Hepatocyte (in vitro differentiated cells): Measurements from ENCODE around the gene HINFP. TPM values are rescaled to one million over a fixed set of nuclear protein-coding genes. Genes with fewer than 3 reads are reported as not detected.
A peak's percentile ranks its signal among the peaks of the same experiment; 100 is the strongest.

Source experiments
- DNase-seq: peaks from one replicate; pipeline ENCODE4 v3.0.0-alpha.2; 2016; ENCODE audit warnings: low spot score
- H2AFZ ChIP-seq: fragments of 200-600 bp; sonication (generic); 2 replicates; pipeline ENCODE4 v1.6.0; 2016; ENCODE audit warnings: antibody characterized with exemption, mild to moderate bottlenecking
- H3K27ac ChIP-seq: fragments of 200-600 bp; sonication (generic); 2 replicates; pipeline ENCODE4 v1.5.1; 2016; ENCODE audit warnings: mild to moderate bottlenecking
- H3K27me3 ChIP-seq: fragments of 200-600 bp; sonication (generic); 2 replicates; pipeline ENCODE4 v1.6.1; 2016
- H3K36me3 ChIP-seq: fragments of 200-600 bp; sonication (generic); replicated peaks from 2 replicates; pipeline ENCODE4 v1.5.1; 2016; ENCODE audit warnings: low read depth; ENCODE audit not compliant: insufficient read depth
- H3K4me1 ChIP-seq: fragments of 200-600 bp; sonication (generic); 2 replicates; pipeline ENCODE4 v1.5.1; 2016; ENCODE audit warnings: mild to moderate bottlenecking, moderate library complexity; ENCODE audit not compliant: insufficient read depth
- H3K4me2 ChIP-seq: fragments of 200-600 bp; sonication (generic); 2 replicates; pipeline ENCODE4 v1.6.0; 2016
- H3K4me3 ChIP-seq: fragments of 200-600 bp; sonication (generic); 2 replicates; pipeline ENCODE4 v1.5.1; 2016; ENCODE audit warnings: mild to moderate bottlenecking
- H3K79me2 ChIP-seq: fragments of 200-600 bp; sonication (generic); 2 replicates; pipeline ENCODE4 v1.6.0; 2017; ENCODE audit warnings: mild to moderate bottlenecking
- H3K9me2 ChIP-seq: fragments of 200-600 bp; sonication (generic); replicated peaks from 2 replicates; pipeline ENCODE4 v1.6.0; 2017; ENCODE audit warnings: mild to moderate bottlenecking; ENCODE audit not compliant: insufficient read depth
- H3K9me3 ChIP-seq: fragments of 200-600 bp; sonication (generic); 2 replicates; pipeline ENCODE4 v1.5.1; 2016; ENCODE audit warnings: low read depth, mild to moderate bottlenecking
- H4K20me1 ChIP-seq: fragments of 200-600 bp; sonication (generic); 2 replicates; pipeline ENCODE4 v1.6.0; 2016; ENCODE audit warnings: mild to moderate bottlenecking; ENCODE audit not compliant: insufficient read depth, poor library complexity, severe bottlenecking
- CTCF ChIP-seq: fragments of 200-600 bp; sonication (generic); IDR thresholded peaks from 2 replicates; pipeline ENCODE4 v1.5.1; 2016; ENCODE audit warnings: antibody characterized with exemption, mild to moderate bottlenecking; ENCODE audit not compliant: poor library complexity
- EZH2 ChIP-seq: fragments of 200-600 bp; sonication (generic); IDR thresholded peaks from 2 replicates; pipeline ENCODE4 v1.6.1; 2016; ENCODE audit warnings: antibody characterized with exemption, mild to moderate bottlenecking, borderline replicate concordance
- EZH2phosphoT487 ChIP-seq: fragments of 200-600 bp; sonication (generic); IDR thresholded peaks from one replicate; pipeline ENCODE4 v1.6.1; 2018; ENCODE audit warnings: antibody characterized with exemption, mild to moderate bottlenecking, low read depth, moderate library complexity; ENCODE audit not compliant: unreplicated experiment, severe bottlenecking
- WGBS: methylation state at CpG from one replicate; pipeline ENCODE4 v1.1.6; 2016; ENCODE audit warnings: low lambda C conversion rate; ENCODE audit errors: missing lambda C conversion rate; 5-methylcytosine and 5-hydroxymethylcytosine counted together
- polyA plus RNA-seq: library from polyadenylated mRNA; unstranded; fragments of >200 nt; fragmentation: Nextera tagmentation; extraction: Ambion mirVana; gene quantifications from 2 replicates; pipeline ENCODE4 v1.2.1, GENCODE V29; 2016
- total RNA-seq: library from RNA; depleted of rRNA; stranded (reverse); fragments of >200 nt; gene quantifications from 2 replicates; pipeline ENCODE4 v1.2.3, GENCODE V29; 2014

Gene HINFP
- total and polyA plus RNA-seq, 2 experiments from 2014 or later: 19.8 to 25.3 TPM

- 90% methylated on average over 7 of the region's 7 CpGs for WGBS
- Histone ChIP-seq H3K4me2 (no peak overlapping the region), H3K27ac (no peak overlapping the region), H3K79me2 (peaks cover 10% of the 10 kb centered on the region), H3K27me3 (no peaks in the 10 kb centered on the region), H3K9me3 (no peaks in the 10 kb centered on the region), H3K4me1 (peaks cover 10% of the 10 kb centered on the region), H3K4me3 (no peak overlapping the region), H4K20me1 (no peaks in the 10 kb centered on the region), H3K9me2 (no peaks in the 10 kb centered on the region), H2AFZ (no peak overlapping the region), H3K36me3 (no peaks in the 10 kb centered on the region)
- DNase-seq: no peak
- TF ChIP-seq EZH2 (no peak), EZH2phosphoT487 (no peak), CTCF (no peak)
Observed at GRCh38 chr11:119081682-119082260, 39.6 kb upstream of the HINFP start.

- 3% methylated on average over 45 of the region's 45 CpGs for WGBS
- Histone ChIP-seq H3K4me2 (peak within 1 kb of the TSS; percentile 95), H3K4me1 (peaks cover 10% of the 10 kb centered on the region), H3K9me2 (no peaks in the 10 kb centered on the region), H3K36me3 (no peaks in the 10 kb centered on the region), H2AFZ (peak within 1 kb of the TSS; percentile 83), H3K4me3 (peak within 1 kb of the TSS; percentile 81), H3K27me3 (no peaks in the 10 kb centered on the region), H3K27ac (peak within 1 kb of the TSS; percentile 86), H3K79me2 (peaks cover 20% of the 10 kb centered on the region), H4K20me1 (no peaks in the 10 kb centered on the region), H3K9me3 (no peaks in the 10 kb centered on the region)
- TF ChIP-seq EZH2 (no peak), EZH2phosphoT487 (no peak), CTCF (no peak)
- DNase-seq: peak; percentile 96
Observed at GRCh38 chr11:119084663-119085436, 36.5 kb upstream of the HINFP start, which contains the start of gene HMBS. Gene HMBS (plus strand): TSS chr11:119084881. CDS start chr11:119085034, 153 bp downstream.

GRCh38 chr11:119085437-119085847, 35.9 kb upstream of the HINFP start:
- Histone ChIP-seq H3K27me3 (no peaks in the 10 kb centered on the region), H2AFZ (peak overlapping the region; percentile 83), H3K4me3 (peak overlapping the region; percentile 56), H3K9me3 (no peaks in the 10 kb centered on the region), H3K79me2 (peaks cover 20% of the 10 kb centered on the region), H3K4me1 (peaks cover 10% of the 10 kb centered on the region), H3K27ac (peak overlapping the region; percentile 86), H3K36me3 (no peaks in the 10 kb centered on the region), H4K20me1 (no peaks in the 10 kb centered on the region), H3K4me2 (peak overlapping the region; percentile 95), H3K9me2 (no peaks in the 10 kb centered on the region)
- 1% methylated on average over 13 of the region's 13 CpGs for WGBS
- TF ChIP-seq CTCF: no peak
- TF ChIP-seq EZH2: no peak
- DNase-seq: peak; percentile 32
